Femur (tissue), 1 donor: ENCODE measurements around the gene FSD1.
A peak's percentile ranks its signal among the peaks of the same experiment; 100 is the strongest.

Experiments
- DNase-seq: peaks from one replicate; pipeline ENCODE4 v3.0.0-alpha.2; 2017

FSD1 gene

DNA sequence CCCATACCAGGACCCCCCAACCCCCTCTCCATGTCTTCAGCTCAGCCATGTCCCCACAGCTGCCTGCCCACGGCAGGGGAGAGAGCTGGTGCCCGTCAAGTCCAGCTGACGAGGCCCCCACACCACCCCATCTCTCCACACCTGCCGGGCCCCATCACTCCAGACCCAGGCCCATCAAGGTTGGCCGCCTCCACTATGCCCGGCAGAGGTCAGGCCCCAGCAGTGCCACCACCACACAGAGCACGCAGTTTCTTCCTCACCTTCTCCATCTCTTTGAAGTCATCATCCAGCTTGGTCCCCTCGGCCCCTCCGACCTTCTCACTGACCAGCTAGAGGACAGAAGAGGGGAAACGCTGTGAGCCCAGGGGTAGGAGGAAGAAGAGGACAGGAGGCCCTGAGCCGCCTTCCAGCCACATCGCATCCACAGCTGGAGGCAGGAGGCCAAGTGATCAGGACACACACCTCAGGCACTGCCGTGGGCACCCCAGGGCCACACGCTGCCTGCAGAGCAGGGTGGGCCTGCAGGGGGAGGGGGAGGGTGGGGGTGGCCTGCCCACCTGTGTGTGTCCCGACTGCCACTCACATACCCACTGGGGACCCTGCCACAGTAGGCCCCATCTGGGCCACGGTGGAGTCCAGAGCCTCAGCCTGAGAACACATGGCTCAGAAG lies 62.4 kb downstream of the FSD1 start:
- DNase-seq, result peak; percentile 17

DNA sequence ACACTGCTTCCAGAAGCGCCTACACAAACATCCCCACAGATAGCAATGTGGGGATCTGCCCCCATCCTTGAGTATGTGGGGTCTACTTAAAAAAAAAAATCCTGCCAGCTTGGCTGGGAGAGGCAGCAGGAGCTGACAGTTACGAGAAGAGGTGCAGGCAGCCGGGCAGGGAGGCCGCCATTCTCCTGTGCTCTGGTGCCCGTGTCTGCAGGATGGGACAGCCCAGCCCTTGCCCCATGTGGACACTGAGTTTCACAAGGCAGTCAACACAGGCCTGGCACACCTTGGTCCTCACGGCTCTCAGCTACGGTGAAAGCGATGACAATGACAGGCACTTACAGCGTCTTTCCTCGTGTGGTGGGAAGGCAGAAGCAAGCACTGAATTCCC lies 62.9 kb downstream of the FSD1 start:
- no peak for DNase-seq

DNA sequence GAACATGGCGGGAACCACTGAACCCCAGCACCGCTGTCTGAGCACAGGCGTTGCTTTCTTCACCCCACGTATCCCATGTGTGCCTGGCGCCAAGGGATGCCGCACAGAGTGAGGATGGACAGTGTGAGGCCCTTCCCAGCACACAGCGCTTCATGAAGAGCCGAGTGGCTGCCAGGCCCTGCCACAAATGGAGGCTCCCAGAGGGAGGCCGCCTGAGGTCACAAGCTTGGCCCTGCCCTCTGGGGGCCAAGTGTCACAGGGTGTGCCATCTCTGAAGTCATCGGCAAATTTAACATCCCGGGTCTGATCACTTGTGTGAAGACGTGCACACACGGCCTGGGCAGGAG lies 63.4 kb downstream of the FSD1 start:
- no peak for DNase-seq

DNA sequence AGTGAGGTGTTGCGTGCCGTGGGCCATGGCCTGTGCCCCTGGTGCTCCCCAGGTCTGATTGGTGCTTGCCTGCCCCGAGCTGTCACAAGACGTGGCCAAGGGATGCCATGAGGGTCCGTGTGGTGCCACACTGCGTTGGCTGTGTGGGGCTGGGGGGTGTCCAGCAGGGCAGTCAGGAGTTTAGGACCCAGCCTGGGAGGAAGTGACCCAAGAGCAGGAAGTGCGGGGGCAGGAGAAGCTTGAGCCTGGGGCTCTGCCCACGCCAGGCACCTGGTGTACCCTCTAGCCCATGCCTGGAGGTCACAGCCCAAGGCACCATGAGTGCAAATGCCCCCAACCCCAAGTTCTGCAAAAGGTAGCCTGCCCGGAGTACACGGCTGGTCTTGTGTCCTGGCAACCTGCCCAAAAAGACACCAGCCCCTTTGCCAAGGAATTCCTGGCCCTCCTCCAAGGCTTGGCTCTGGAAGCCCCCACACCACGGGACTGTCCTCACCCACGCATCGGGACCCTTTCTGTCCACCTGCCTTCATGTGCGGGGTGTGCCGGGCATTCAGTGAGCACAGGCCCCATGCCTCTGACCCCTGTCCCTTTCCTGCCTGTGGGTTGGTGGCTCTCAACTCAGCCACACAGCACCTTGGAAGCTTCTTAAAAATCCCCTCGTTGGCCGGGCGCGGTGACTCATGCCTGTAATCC lies 63.9 kb downstream of the FSD1 start:
- DNase-seq, result peak; percentile 62

DNA sequence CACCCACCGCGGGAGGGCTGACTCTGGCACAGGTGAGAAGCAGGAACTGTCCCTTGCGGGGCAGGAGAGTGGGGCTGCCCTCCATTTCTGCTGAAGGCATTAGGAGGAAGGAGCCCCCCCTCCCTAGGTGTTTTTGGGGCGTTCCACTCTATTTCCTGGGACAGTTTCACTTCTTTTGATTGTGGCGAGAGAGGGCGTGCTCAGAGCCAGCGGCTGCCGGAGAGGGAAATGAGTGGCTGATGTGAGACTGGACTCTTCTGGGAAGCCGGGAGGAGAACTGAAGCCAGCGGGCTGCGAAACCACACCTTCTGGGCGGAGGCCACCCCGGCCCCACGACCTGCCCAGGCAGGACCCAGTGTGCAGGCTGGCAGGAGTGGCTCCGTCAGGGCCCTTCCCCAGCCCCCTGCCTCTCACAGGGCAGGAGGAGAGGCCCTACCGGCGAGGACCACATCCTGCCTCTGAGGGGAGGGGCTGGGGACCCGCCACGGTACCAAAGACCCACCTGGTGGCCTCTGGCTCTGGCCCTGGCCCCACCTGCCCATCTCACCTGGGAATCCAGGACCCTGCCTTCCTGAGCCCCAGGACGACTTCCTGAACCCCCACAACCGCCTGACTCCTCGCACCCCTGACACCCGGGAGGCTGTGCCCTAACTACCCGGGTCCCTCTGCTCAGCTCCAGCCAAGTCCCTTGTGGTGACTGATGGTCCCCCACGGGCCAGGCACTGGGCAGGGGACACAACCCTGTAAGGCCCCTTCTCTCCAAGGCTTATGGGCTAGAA lies 64.9 kb downstream of the FSD1 start:
- peak; percentile 63 for DNase-seq

DNA sequence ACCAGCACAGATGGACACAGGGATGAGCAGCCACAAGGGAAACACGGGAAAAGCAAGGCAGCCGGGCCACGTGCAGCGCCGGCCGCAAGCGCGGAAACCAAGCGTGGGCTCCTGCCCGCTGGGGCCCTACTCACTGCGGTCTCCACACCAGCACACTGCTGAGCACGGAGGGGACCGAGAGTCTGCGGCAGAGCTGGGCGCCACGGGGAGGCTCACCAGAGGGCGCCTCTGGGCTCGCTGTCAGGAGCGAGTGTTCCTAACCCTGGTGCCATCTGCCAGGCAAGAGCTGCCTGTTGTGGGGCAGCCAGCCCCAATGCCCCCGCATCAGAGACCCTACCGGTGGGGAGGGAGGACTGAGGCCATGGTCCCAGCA lies 65.5 kb downstream of the FSD1 start:
- peak; percentile 71 for DNase-seq

DNA sequence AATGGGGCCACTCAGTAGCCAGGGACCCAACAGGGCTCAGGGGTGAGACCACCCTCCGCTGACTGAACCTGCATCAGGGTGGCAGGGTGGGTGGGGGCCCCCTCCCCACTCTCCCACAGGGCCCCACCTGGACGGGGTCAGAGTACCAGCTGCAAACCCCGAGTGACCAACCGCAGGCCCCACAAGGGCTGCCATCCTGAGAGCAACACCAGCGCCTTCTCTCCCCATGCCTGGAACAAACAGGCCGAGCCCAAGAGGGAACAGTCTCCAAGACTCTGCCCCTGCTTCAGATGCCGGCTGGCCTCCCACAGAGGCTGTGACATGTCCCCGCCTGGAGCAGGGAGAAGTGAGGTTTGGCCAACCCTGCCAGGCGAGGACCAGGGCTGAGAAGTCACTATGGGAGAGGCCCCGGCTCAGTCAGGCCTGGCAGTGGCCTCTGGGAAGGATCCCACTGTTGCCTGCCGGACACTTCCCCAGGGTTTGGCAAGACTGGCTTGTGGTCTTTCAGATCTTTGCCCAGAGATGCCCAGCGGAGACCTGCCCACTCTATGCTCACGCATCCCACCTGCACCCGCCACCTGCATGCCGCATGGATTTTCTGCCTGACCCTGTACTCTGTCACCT lies 66.1 kb downstream of the FSD1 start:
- no peak for DNase-seq

DNA sequence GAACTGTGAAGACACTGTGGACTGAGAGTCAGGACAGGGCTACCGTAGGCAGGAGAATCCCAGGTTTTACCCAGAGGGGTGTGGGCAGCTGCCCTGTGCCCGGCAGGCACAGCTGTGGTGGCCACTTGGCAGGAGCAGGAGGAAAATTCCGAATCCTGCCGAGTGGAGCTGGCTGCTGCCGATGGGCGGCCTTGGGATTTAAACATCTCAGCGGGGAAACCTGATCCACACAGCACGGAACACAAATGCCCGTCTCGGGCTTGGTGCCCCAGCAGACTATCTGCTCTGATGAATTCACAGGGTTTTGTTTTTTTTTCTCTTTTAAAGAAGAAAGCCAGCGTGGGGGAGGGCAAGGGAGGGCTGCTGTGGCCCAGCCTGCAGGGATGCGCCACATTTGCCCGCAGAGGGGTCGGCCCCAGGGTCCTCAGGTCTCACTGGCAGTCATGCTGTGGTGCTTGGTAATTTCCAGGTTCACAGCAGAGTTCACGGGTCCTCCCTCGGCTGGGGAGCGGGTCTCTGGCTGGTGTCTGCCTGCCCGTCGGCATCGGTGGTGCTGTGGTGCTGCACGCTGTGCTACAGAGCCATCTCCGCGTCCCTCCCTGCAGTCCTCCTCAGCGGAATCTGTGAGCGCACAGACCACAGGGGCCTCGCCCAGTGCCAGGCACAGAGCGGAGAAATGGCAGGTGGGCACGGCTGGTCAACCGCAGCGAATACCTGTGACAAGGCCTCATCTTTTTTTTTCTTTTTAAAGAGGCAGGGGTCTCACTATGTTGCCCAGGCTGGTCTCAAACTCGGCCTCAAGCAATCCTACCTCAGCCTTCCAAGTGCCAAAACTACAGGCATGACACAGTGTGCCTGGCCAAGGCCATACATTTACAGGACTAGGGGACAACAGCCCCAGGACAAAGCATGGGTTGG lies 67.1 kb downstream of the FSD1 start:
- peak; percentile 80 for DNase-seq

DNA sequence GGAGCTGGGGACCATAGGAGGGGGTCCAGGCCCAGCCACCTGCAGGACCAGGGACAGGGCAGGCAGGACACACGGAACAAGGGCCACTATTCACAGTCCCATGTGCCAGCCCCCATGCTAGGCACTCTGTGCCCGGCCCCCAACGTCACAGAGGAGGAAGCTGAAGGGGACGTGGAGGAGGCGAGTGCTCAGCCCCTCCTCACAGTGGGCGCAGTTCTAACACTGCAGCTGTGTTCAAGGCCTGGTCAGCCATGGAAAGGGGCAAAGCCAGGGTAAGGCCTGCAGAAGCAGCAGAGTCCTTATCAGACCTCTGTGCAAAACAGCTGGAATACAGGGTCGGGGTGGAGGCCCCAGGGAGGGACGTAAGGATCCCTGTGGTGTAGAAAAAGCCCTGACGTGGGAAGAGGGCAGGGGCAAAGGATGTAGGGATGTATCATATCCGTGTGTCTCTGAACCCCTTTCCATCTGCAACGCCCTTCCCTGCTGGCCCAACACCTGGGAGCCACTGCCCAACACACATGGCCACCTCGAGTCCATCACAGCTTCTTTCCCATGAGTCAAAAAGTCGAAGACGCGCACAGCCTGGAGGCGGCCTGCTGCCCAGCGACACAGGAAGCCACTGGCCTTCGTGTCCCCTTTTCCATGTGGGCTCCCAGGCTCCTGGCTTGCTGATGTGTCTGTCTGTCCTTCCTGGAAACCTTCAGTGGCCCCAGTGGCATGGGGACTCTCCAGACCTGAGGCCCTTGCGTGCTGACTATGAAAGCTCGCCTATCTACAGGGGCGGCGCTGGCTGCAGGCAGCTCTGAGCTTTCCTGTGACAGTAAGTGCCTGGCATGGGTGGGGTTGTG lies 68.0 kb downstream of the FSD1 start:
- no peak for DNase-seq

DNA sequence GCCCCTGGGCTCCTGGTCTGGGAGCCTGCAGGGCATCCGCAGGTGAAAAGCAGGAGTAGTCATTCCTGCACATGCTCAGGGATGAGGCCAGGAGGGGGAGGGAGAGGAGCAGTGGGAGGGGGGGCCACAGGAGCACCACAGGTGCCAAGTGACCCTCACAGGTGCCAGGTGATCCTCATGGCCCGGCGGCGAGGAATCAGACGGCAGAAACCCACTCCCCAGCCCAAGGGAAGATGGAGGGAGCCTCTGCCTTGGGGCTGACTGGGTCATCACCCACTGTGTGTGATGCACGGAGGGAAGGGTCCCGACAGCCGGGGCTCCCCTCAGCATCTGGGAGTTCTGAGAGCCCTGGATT lies 68.6 kb downstream of the FSD1 start:
- DNase-seq, result no peak
